Liver (tissue), 3 donors: ENCODE data around the gene FUT2.

ENCODE experiments used
- FOXA1 ChIP-seq: IDR thresholded peaks from 2 replicates; pipeline ENCODE4 v1.6.1; 2016; ENCODE audit warnings: antibody characterized with exemption
- HNF4A ChIP-seq, 2 donors: conservative IDR thresholded peaks; 2 replicates each; pipeline ENCODE4 v1.6.1; 2016; ENCODE audit warnings: antibody characterized with exemption in 2 of 2, mild to moderate bottlenecking in 2 of 2
- SP1 ChIP-seq: IDR thresholded peaks from 2 replicates; pipeline ENCODE4 v1.6.1; 2018; ENCODE audit warnings: antibody characterized with exemption, mild to moderate bottlenecking
- TF ChIP-seq, protein P1 (sequence below): fragments of 150-350 bp; IDR thresholded peaks from 2 replicates; pipeline ENCODE4 v1.5.1; 2017; ENCODE audit warnings: improper control_type of control experiment, low read depth, low read length; ENCODE audit not compliant: missing input control
- TF ChIP-seq, protein P2 (sequence below): IDR thresholded peaks from 2 replicates; pipeline ENCODE4 v1.6.1; 2016; ENCODE audit warnings: antibody characterized with exemption
- donor health status: healthy.
- donor health status: healthy.

DNA sequence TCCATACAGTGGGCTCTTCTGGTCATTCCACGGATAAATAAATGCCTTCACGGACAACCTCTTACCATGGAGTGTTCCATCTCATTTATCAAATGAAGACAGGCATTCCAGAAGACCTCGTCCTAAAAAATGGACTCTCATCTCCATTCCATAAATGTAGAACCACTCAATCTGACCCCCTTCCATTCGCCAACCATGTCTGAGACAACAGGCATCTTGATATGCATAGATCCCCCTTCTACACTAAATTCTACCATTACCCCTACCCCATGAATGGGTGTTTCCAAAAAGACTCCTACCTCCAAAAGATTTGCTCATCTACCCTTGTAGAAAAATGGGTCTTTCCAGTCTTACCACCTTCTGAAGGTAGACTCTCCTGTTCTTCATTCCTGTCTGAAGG is 35.7 kb downstream of the FUT2 start:
- TF ChIP-seq FOXA1 (no peak), HNF4A (conservative IDR thresholded peaks at IDR 0.05) (no peak), SP1 (no peak)
- TF ChIP-seq, protein P1, sequence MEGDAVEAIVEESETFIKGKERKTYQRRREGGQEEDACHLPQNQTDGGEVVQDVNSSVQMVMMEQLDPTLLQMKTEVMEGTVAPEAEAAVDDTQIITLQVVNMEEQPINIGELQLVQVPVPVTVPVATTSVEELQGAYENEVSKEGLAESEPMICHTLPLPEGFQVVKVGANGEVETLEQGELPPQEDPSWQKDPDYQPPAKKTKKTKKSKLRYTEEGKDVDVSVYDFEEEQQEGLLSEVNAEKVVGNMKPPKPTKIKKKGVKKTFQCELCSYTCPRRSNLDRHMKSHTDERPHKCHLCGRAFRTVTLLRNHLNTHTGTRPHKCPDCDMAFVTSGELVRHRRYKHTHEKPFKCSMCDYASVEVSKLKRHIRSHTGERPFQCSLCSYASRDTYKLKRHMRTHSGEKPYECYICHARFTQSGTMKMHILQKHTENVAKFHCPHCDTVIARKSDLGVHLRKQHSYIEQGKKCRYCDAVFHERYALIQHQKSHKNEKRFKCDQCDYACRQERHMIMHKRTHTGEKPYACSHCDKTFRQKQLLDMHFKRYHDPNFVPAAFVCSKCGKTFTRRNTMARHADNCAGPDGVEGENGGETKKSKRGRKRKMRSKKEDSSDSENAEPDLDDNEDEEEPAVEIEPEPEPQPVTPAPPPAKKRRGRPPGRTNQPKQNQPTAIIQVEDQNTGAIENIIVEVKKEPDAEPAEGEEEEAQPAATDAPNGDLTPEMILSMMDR = no peak
- TF ChIP-seq, protein P2, sequence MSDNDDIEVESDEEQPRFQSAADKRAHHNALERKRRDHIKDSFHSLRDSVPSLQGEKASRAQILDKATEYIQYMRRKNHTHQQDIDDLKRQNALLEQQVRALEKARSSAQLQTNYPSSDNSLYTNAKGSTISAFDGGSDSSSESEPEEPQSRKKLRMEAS = no peak
